ENCODE data around the gene AMPD1. TPM values are rescaled to one million over a fixed set of nuclear protein-coding genes. Genes with fewer than 3 reads are reported as not detected.

Gene AMPD1
- total and polyA plus RNA-seq, 2 of the 13 experiments (the other 11 are each of a cell fraction or from before 2014, with no cell fraction given): not detected

GRCh38 chr1:114715952-114716303 lies 20.6 kb upstream of the AMPD1 start (continued):
- TF ChIP-seq ZXDC (CRISPR knock-in tag; IDR thresholded peaks at IDR 0.05) (no peak), PREB (CRISPR knock-in tag; IDR thresholded peaks at IDR 0.05) (no peak), ZNF282 (IDR thresholded peaks at IDR 0.05; ENCODE audit: partially characterized antibody) (no peak), ZUFSP (CRISPR knock-in tag; IDR thresholded peaks at IDR 0.05; ENCODE audit: borderline replicate concordance) (no peak), ZFAT (CRISPR knock-in tag; conservative IDR thresholded peaks at IDR 0.05) (no peak), ARNT (IDR thresholded peaks at IDR 0.05) (no peak), MAFK (conservative IDR thresholded peaks at IDR 0.05 in 1 of 2, IDR thresholded peaks at IDR 0.05 in 1 of 2; ENCODE audit: low read length in 2 of 2) (no peak), MTF2 (CRISPR knock-in tag; IDR thresholded peaks at IDR 0.05; ENCODE audit: borderline replicate concordance) (no peak), E2F5 (CRISPR knock-in tag; conservative IDR thresholded peaks at IDR 0.05) (no peak), ZNF432 (CRISPR knock-in tag; IDR thresholded peaks at IDR 0.05; ENCODE audit: borderline replicate concordance) (no peak), ZSCAN25 (CRISPR knock-in tag; IDR thresholded peaks at IDR 0.05) (no peak)
